IPS-11a (cell line): Measurements from ENCODE around the gene TSPY10.
"Not testable (repeated sequence)": the region's sequence is repeated elsewhere in the genome, so short reads cannot be mapped to it uniquely, and the experiment has no call there.

Source experiments
- H3K4me3 ChIP-seq: one replicate; pipeline ENCODE4 v1.5.1; 2013; ENCODE audit warnings: low read depth, low read length, control low read depth

Gene TSPY10

GRCh38 chrY:9527580-9527979, at the start of gene TSPY10:
Gene TSPY10 (plus strand): TSS chrY:9527880. CDS start chrY:9527926, 46 bp downstream.
- H3K4me3 ChIP-seq = not testable (repeated sequence)

- not testable (repeated sequence) for H3K4me3 ChIP-seq
Measured at GRCh38 chrY:9486967-9487366, 40.7 kb upstream of the TSPY10 start, which contains the start of gene TSPY9. Gene TSPY9 (plus strand): TSS chrY:9487267. CDS start chrY:9487313, 46 bp downstream.

- not testable (repeated sequence) for H3K4me3 ChIP-seq
Measured at GRCh38 chrY:9504396-9504795, 23.3 kb upstream of the TSPY10 start.

- not testable (repeated sequence) for H3K4me3 ChIP-seq
Measured at GRCh38 chrY:9516287-9516686, 11.4 kb upstream of the TSPY10 start.
